Testis (tissue), 3 donors: ENCODE measurements around the gene FOXE1. TPM values are rescaled to one million over a fixed set of nuclear protein-coding genes. Genes with fewer than 3 reads are reported as not detected.

Experiments
- DNase-seq: peaks from one replicate; pipeline ENCODE4 v3.0.0-alpha.2; 2019
- H3K27ac ChIP-seq, 2 donors: fragments of 200-600 bp; sonication (generic); one replicate each; pipeline ENCODE4 v1.5.1; 2019
- H3K27me3 ChIP-seq: fragments of 200-600 bp; sonication (generic); one replicate; pipeline ENCODE4 v1.5.1; 2019
- H3K36me3 ChIP-seq: fragments of 200-600 bp; sonication (generic); one replicate; pipeline ENCODE4 v1.5.1; 2017; ENCODE audit warnings: low read depth; ENCODE audit errors: missing control alignments
- H3K4me1 ChIP-seq: fragments of 200-600 bp; sonication (generic); one replicate; pipeline ENCODE4 v1.5.1; 2019
- H3K4me3 ChIP-seq, 2 donors: fragments of 200-600 bp; sonication (generic); one replicate each; pipeline ENCODE4 v1.5.1; 2017 to 2019
- H3K9me3 ChIP-seq: fragments of 200-600 bp; sonication (generic); one replicate; pipeline ENCODE4 v1.5.1; 2017
- POLR2A ChIP-seq: fragments of 450-650 bp; IDR thresholded peaks from one replicate; pipeline ENCODE4 v1.6.1; 2017; ENCODE audit warnings: antibody characterized with exemption, mild to moderate bottlenecking, moderate library complexity
- WGBS, 2 donors: methylation state at CpG; one replicate each; pipeline ENCODE4 v1.1.5; 2018; 5-methylcytosine and 5-hydroxymethylcytosine counted together
- intact Hi-C: fragments of 100-400 bp; cut with DNase I; formaldehyde crosslinking; loops from one replicate; pipeline ENCODE4 v1.15.1; 2023; ENCODE audit warnings: low total_unique reads
- polyA plus RNA-seq: library from polyadenylated mRNA; stranded (reverse); fragments of 350-450 nt; fragmentation: Illumina TruSeq; extraction: RNeasy Lipid Tissue Mini Kit (QIAGEN cat#74804); gene quantifications from one replicate; pipeline ENCODE4 v1.2.3, GENCODE V29; 2014; ENCODE audit warnings: low read depth, low replicate concordance; ENCODE audit not compliant: insufficient read depth
- total RNA-seq, 2 donors: library from RNA; depleted of rRNA; stranded (reverse); fragments of >200 nt; gene quantifications; one replicate each; pipeline ENCODE4 v1.2.3, GENCODE V29; 2016
- TF ChIP-seq, protein P1 (sequence below), 3 experiments: fragments of 450-650 bp in 2 of 3; fragments of 200-600 bp in 1 of 3; sonication (generic) in 1 of 3; IDR thresholded peaks; one replicate each; pipeline ENCODE4 v1.5.1; 2016 to 2019; ENCODE audit warnings: antibody characterized with exemption in 3 of 3, mild to moderate bottlenecking in 2 of 3, moderate library complexity in 1 of 3

The FOXE1 gene
- total and polyA plus RNA-seq, 3 donors from 2014 or later, result 0.62 to 1.9 (median 1.1) TPM

- intact Hi-C loops, result no loop called here
- H3K9me3 ChIP-seq, result no peaks in the 10 kb centered on the region
- no peak for TF ChIP-seq POLR2A
- TF ChIP-seq, protein P1, sequence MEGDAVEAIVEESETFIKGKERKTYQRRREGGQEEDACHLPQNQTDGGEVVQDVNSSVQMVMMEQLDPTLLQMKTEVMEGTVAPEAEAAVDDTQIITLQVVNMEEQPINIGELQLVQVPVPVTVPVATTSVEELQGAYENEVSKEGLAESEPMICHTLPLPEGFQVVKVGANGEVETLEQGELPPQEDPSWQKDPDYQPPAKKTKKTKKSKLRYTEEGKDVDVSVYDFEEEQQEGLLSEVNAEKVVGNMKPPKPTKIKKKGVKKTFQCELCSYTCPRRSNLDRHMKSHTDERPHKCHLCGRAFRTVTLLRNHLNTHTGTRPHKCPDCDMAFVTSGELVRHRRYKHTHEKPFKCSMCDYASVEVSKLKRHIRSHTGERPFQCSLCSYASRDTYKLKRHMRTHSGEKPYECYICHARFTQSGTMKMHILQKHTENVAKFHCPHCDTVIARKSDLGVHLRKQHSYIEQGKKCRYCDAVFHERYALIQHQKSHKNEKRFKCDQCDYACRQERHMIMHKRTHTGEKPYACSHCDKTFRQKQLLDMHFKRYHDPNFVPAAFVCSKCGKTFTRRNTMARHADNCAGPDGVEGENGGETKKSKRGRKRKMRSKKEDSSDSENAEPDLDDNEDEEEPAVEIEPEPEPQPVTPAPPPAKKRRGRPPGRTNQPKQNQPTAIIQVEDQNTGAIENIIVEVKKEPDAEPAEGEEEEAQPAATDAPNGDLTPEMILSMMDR (IDR thresholded peaks at IDR 0.05), result no peak
- DNase-seq, result no peak
- no peaks in the 10 kb centered on the region for H3K36me3 ChIP-seq
- H3K27ac ChIP-seq, result no peak overlapping the region
- no peaks in the 10 kb centered on the region for H3K27me3 ChIP-seq
- 92 to 98% methylated on average over 6 to 9 of the region's 9 CpGs for WGBS, 2 donors
- H3K4me3 ChIP-seq, result no peak overlapping the region
- no peaks in the 10 kb centered on the region for H3K4me1 ChIP-seq
These were observed 51.7 kb downstream of the FOXE1 start for GRCh38 chr9:97904725-97905124.

- WGBS, 2 donors, result 91 to 96% methylated on average over 2 of the region's 2 CpGs
- Histone ChIP-seq H3K27ac (no peak overlapping the region), H3K27me3 (no peaks in the 10 kb centered on the region), H3K36me3 (no peaks in the 10 kb centered on the region), H3K9me3 (no peaks in the 10 kb centered on the region), H3K4me3 (no peak overlapping the region), H3K4me1 (no peaks in the 10 kb centered on the region)
- intact Hi-C loops, result no loop called here
- DNase-seq, result no peak
- TF ChIP-seq, protein P1 (IDR thresholded peaks at IDR 0.05), result no peak
- no peak for TF ChIP-seq POLR2A
These were observed 52.2 kb downstream of the FOXE1 start for GRCh38 chr9:97905228-97905627.

Other genes with a start within 250 kb of the FOXE1 start
- 10 to 100 TPM; 31.8 to 35.6 TPM for gene TSTD2, start 219.9 kb upstream of the FOXE1 start, total RNA-seq
- gene TSTD2, start 219.9 kb upstream of the FOXE1 start, polyA plus RNA-seq, result 20.0 TPM
- 10 to 100 TPM; 36.9 to 41.7 TPM for gene NCBP1, start 219.4 kb upstream of the FOXE1 start, total RNA-seq
- gene NCBP1, start 219.4 kb upstream of the FOXE1 start, polyA plus RNA-seq, result 36.6 TPM
- 10 to 100 TPM; 10.6 TPM for gene XPA, start 155.9 kb upstream of the FOXE1 start, total RNA-seq
- gene XPA, start 155.9 kb upstream of the FOXE1 start, polyA plus RNA-seq, result 7.3 TPM
- 10 to 100 TPM; 33.2 to 40.1 TPM for gene TRMO, start 69.3 kb downstream of the FOXE1 start, total RNA-seq
- gene TRMO, start 69.3 kb downstream of the FOXE1 start, polyA plus RNA-seq, result 37.3 TPM
- gene HEMGN, start 84.9 kb downstream of the FOXE1 start, total RNA-seq, result 10 to 100 TPM; 11.8 to 43.5 TPM
- 22.2 TPM for gene HEMGN, start 84.9 kb downstream of the FOXE1 start, polyA plus RNA-seq
- 10 to 100 TPM; 33.8 to 54.3 TPM for gene ANP32B, start 130.1 kb downstream of the FOXE1 start, total RNA-seq
- gene ANP32B, start 130.1 kb downstream of the FOXE1 start, polyA plus RNA-seq, result 89.6 TPM
- 10 to 100 TPM; 66.5 to 82.5 TPM for gene NANS, start 203.5 kb downstream of the FOXE1 start, total RNA-seq
- gene NANS, start 203.5 kb downstream of the FOXE1 start, polyA plus RNA-seq, result 34.7 TPM